Activated CD8-positive, alpha-beta T cell treated with anti-CD3 and anti-CD28 coated beads for 36 hours (primary cell): Measurements from ENCODE around the gene P3H3. TPM values are rescaled to one million over a fixed set of nuclear protein-coding genes. Genes with fewer than 3 reads are reported as not detected.
A peak's percentile ranks its signal among the peaks of the same experiment; 100 is the strongest.

Source experiments
- ATAC-seq: fragments of 200-7000 bp; cut with Tn5 transposase; one replicate; pipeline ENCODE4 v1.10.0; 2021; ENCODE audit warnings: mild to moderate bottlenecking, moderate library complexity
- CTCF ChIA-PET: fragments of 350-600 bp; sonication (Branson Sonifier 250); formaldehyde crosslinking; loops from one replicate; lab custom pipeline; 2021; ENCODE audit warnings: antibody characterized with exemption; lab: Charles Lee
- POLR2A ChIA-PET: fragments of 350-600 bp; sonication (Branson Sonifier 250); formaldehyde crosslinking; loops from one replicate; lab custom pipeline; 2021; ENCODE audit warnings: antibody characterized with exemption; lab: Charles Lee
- DNase-seq: peaks from one replicate; pipeline ENCODE4 v3.0.0-alpha.2; 2020
- H3K27ac Mint-ChIP-seq: one replicate; pipeline ENCODE4 v1.8.0; 2021; ENCODE audit warnings: mild to moderate bottlenecking, mixed read lengths
- H3K27me3 Mint-ChIP-seq: one replicate; pipeline ENCODE4 v1.8.0; 2021; ENCODE audit warnings: mixed read lengths
- H3K36me3 Mint-ChIP-seq: one replicate; pipeline ENCODE4 v1.8.0; 2021; ENCODE audit warnings: low read depth, mixed read lengths
- H3K4me1 Mint-ChIP-seq: one replicate; pipeline ENCODE4 v1.8.0; 2021; ENCODE audit warnings: low read depth, mixed read lengths
- H3K4me3 Mint-ChIP-seq: one replicate; pipeline ENCODE4 v1.8.0; 2021; ENCODE audit warnings: mild to moderate bottlenecking, moderate library complexity, mixed read lengths
- H3K9me3 Mint-ChIP-seq: one replicate; pipeline ENCODE4 v1.8.0; 2021; ENCODE audit warnings: mixed read lengths
- CTCF ChIP-seq: fragments of 200-600 bp; IDR thresholded peaks from one replicate; pipeline ENCODE4 v1.8.0; 2022; ENCODE audit warnings: antibody characterized with exemption, mild to moderate bottlenecking
- intact Hi-C: fragments of 100-400 bp; cut with micrococcal nuclease; formaldehyde crosslinking; loops from one replicate; pipeline ENCODE4 v1.10.0; 2022
- total RNA-seq, 2 experiments: library from RNA; stranded (reverse); gene quantifications; one replicate each; pipeline ENCODE4 v1.2.3, GENCODE V29; 2021

The P3H3 gene
- total RNA-seq, 2 experiments from 2014 or later, result 2.1 to 2.3 TPM

GRCh38 chr12:6784296-6784695, 43.9 kb upstream of the P3H3 start:
- intact Hi-C loops, result loop anchor here (5.0 kb wide), 1 partner anchor 43 kb away; the partner anchor contains the start of gene P3H3
- no peaks in the 10 kb centered on the region for H3K9me3 Mint-ChIP-seq
- ATAC-seq (no peak), DNase-seq (no peak)
- H3K4me3 Mint-ChIP-seq, result no peak overlapping the region
- H3K36me3 Mint-ChIP-seq, result peaks cover 1% of the 10 kb centered on the region
- no peaks in the 10 kb centered on the region for H3K27me3 Mint-ChIP-seq
- CTCF ChIA-PET, result interaction anchor here (1.0 to 10.0 kb wide), 5 partner anchors 9 to 87 kb away, joined by 3 to 117 read pairs (median 4); partner anchors contain the start of genes MLF2 and PTMS
- no peak for TF ChIP-seq CTCF
- no peak overlapping the region for H3K27ac Mint-ChIP-seq
- POLR2A ChIA-PET, result interaction anchor here (1.1 kb wide), 1 partner anchor 18 kb away, joined by 3 read pairs; no protein-coding TSS in a partner anchor
- peaks cover 69% of the 10 kb centered on the region for H3K4me1 Mint-ChIP-seq

- Mint-ChIP-seq H3K36me3 (peaks cover 2% of the 10 kb centered on the region), H3K27ac (no peak overlapping the region), H3K9me3 (no peaks in the 10 kb centered on the region), H3K4me3 (no peak overlapping the region), H3K4me1 (peaks cover 69% of the 10 kb centered on the region), H3K27me3 (peaks cover 1% of the 10 kb centered on the region)
- ChIA-PET CTCF (interaction anchor here (1.1 to 10.0 kb wide), 4 partner anchors 18 to 87 kb away, joined by 3 to 117 read pairs (median 6); partner anchors contain the start of genes MLF2 and PTMS), POLR2A (interaction anchor here (0.5 to 1.4 kb wide), 3 partner anchors 10 to 18 kb away, joined by 3 read pairs; no protein-coding TSS in a partner anchor)
- TF ChIP-seq CTCF, result no peak
- DNase-seq (no peak), ATAC-seq (no peak)
- intact Hi-C loops, result loop anchor here (5.0 kb wide), 1 partner anchor 43 kb away; the partner anchor contains the start of gene P3H3
These were observed 43.4 kb upstream of the P3H3 start for GRCh38 chr12:6784761-6785160.

- Mint-ChIP-seq H3K36me3 (peaks cover 3% of the 10 kb centered on the region), H3K9me3 (no peaks in the 10 kb centered on the region), H3K27ac (peak overlapping the region; percentile 14), H3K4me3 (no peak overlapping the region), H3K4me1 (peaks cover 70% of the 10 kb centered on the region), H3K27me3 (peaks cover 2% of the 10 kb centered on the region)
- DNase-seq (no peak), ATAC-seq (peak; percentile 9)
- CTCF ChIA-PET, result interaction anchor here (0.7 to 1.7 kb wide), 7 partner anchors 8 to 40 kb away, joined by 3 to 7 read pairs (median 3); no protein-coding TSS in a partner anchor
- no peak for TF ChIP-seq CTCF
- intact Hi-C loops, result no loop called here
- POLR2A ChIA-PET, result interaction anchor here (1.2 to 1.8 kb wide), 3 partner anchors 8 to 27 kb away, joined by 3 to 6 read pairs (median 3); partner anchors contain the start of gene LAG3
These were observed 41.7 kb upstream of the P3H3 start for GRCh38 chr12:6786416-6787094.

GRCh38 chr12:6787309-6787708, 40.9 kb upstream of the P3H3 start:
- H3K4me1 Mint-ChIP-seq, result peaks cover 72% of the 10 kb centered on the region
- H3K27ac Mint-ChIP-seq, result no peak overlapping the region
- DNase-seq (no peak), ATAC-seq (no peak)
- no peak overlapping the region for H3K4me3 Mint-ChIP-seq
- intact Hi-C loops, result no loop called here
- CTCF ChIA-PET, result interaction anchor here (0.7 to 1.7 kb wide), 5 partner anchors 9 to 52 kb away, joined by 3 to 7 read pairs (median 3); no protein-coding TSS in a partner anchor
- H3K36me3 Mint-ChIP-seq, result peaks cover 3% of the 10 kb centered on the region
- TF ChIP-seq CTCF, result no peak
- POLR2A ChIA-PET, result interaction anchor here (1.2 to 1.8 kb wide), 3 partner anchors 9 to 26 kb away, joined by 3 to 6 read pairs (median 3); partner anchors contain the start of gene LAG3
- H3K9me3 Mint-ChIP-seq, result no peaks in the 10 kb centered on the region
- H3K27me3 Mint-ChIP-seq, result peaks cover 2% of the 10 kb centered on the region
